ENCODE data around the gene RIT2. TPM values are rescaled to one million over a fixed set of nuclear protein-coding genes. Genes with fewer than 3 reads are reported as not detected.
"Not testable (repeated sequence)": the region's sequence is repeated elsewhere in the genome, so short reads cannot be mapped to it uniquely, and the experiment has no call there.

The RIT2 gene
- total and polyA plus RNA-seq, 8 donors, result 0.12 TPM; not detected in 7

DNA sequence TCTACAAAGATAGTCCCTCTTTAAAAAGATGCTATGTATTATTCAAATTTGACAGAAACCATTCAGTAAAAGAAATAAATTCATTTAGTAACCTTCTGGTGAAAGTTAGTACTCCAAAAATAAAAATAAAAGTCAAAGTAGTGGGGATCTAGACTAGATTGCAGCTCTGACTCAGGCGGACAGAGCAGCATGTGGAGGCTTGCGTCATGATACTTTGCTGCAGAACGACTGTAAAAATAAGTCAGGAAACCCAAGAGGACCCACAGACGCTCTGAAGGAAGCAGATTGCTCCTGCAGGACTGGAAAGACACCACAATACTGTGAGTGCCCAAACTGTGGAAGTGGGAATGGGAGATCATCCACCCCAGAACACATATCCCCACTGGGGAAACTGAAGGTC is 301.9 kb downstream of the RIT2 start:
- H3K27ac ChIP-seq, result no peak overlapping the region
- no peak for TF ChIP-seq CTCF (IDR thresholded peaks at IDR 0.05)
- intact Hi-C loops (cut with DNase I), result no loop called here
- no peak overlapping the region for H3K4me3 ChIP-seq
- ATAC-seq (no peak), DNase-seq (no peak), FAIRE-seq (no peak)
- H3K27me3 ChIP-seq, result no peaks in the 10 kb centered on the region
- WGBS, 2 donors, result 54 to 64% methylated on average over 4 of the region's 4 CpGs
- no peaks in the 10 kb centered on the region for H3K9me3 ChIP-seq
- H3K36me3 ChIP-seq, result no peaks in the 10 kb centered on the region
- H3K4me1 ChIP-seq, result no peaks in the 10 kb centered on the region

DNA sequence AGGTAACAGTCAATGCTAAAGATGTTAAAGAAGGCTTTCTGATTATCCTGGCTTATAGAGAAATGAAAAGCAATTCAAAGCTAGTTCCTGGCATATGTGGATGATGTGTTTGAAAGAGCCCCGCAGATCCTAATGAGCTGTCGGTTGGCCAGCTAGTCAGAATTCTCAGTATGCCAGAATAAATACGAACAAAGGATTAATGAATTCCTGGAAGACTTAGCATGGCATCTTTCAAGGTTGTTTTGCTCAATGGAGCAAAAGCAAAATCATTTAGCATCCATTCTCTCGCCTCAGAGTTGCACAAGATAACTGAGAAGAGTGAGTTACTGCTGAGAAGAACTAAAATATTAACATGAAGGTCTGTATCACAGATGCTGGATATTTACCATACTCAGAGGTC is 307.6 kb downstream of the RIT2 start:
- FAIRE-seq (no peak), DNase-seq (no peak), ATAC-seq (no peak)
- Histone ChIP-seq H3K4me1 (no peaks in the 10 kb centered on the region), H3K27ac (no peak overlapping the region), H3K36me3 (no peaks in the 10 kb centered on the region), H3K9me3 (no peaks in the 10 kb centered on the region), H3K4me3 (no peak overlapping the region), H3K27me3 (no peaks in the 10 kb centered on the region)
- intact Hi-C loops (cut with DNase I), result no loop called here
- WGBS, 2 donors, result 45 to 47% methylated on average over 4 of the region's 4 CpGs
- TF ChIP-seq CTCF (IDR thresholded peaks at IDR 0.05), result no peak

DNA sequence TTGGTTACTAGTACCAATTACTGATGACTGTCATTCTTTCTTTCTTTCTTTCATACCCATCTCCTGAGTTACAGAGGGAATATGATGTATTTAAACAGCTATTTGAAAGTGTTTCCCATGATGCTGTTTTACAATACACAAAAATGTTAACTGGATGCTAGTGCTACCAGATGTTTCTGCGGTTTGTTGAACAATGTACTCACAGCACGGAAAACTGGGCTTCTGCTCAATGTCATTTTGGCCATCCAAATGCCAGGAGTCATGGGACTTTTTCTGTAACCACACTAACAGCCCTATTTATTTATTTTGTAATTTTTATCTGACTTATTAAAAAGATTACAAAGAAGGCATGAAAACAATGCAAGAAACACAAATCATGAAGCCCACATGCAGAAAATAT is 313.8 kb downstream of the RIT2 start:
- H3K9me3 ChIP-seq, result no peaks in the 10 kb centered on the region
- no peak overlapping the region for H3K4me3 ChIP-seq
- no peak for TF ChIP-seq CTCF (IDR thresholded peaks at IDR 0.05)
- H3K36me3 ChIP-seq, result no peaks in the 10 kb centered on the region
- FAIRE-seq, result no peak
- no peak for ATAC-seq
- intact Hi-C loops (cut with DNase I), result no loop called here
- DNase-seq, result no peak
- no peaks in the 10 kb centered on the region for H3K27me3 ChIP-seq
- no peaks in the 10 kb centered on the region for H3K4me1 ChIP-seq
- WGBS, 2 donors, result 58 to 72% methylated on average over 2 of the region's 2 CpGs
- no peak overlapping the region for H3K27ac ChIP-seq

DNA sequence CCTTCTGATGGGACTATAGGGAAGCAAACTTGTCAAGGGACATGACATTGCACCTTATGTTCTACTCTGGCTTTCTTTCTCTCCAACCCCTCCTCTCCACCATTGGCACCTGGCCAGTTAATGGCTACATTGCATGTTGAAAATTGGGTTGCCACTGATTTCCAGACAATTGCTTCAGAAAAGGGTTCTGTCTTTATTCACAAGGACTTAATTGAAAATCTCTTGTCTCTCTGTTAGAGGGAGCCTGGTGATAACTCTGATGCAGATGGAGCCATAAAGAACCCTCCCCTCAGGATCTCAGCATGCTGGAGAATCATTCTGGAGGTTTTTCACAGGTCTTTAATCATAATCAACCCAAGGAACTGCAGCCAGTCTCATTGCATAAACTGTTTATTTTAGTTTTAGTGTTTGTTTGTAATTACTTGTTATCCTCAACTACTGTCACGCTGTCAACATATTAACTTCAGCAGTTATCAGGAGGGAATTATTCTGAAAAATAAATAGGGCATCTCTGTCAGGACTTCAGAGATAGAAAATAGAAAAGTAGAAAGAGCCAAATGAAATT is 316.8 kb downstream of the RIT2 start:
- Histone ChIP-seq H3K4me1 (no peaks in the 10 kb centered on the region), H3K9me3 (no peaks in the 10 kb centered on the region), H3K27ac (no peak overlapping the region), H3K36me3 (no peaks in the 10 kb centered on the region), H3K4me3 (no peak overlapping the region), H3K27me3 (no peaks in the 10 kb centered on the region)
- ATAC-seq (no peak), FAIRE-seq (no peak), DNase-seq (no peak)
- intact Hi-C loops (cut with DNase I), result no loop called here
- TF ChIP-seq CTCF (IDR thresholded peaks at IDR 0.05), result no peak
- 38 to 43% methylated on average over 1 of the region's 1 CpG for WGBS, 2 donors

- intact Hi-C loops (cut with DNase I); H3K36me3 ChIP-seq: not testable (repeated sequence)
Observed at GRCh38 chr18:42795213-42795789, 320.2 kb downstream of the RIT2 start.

More at GRCh38 chr18:42795213-42795789, 320.2 kb downstream of the RIT2 start:
- ATAC-seq, H3K27me3 ChIP-seq, H3K9me3 ChIP-seq, H3K4me1 ChIP-seq, H3K4me3 ChIP-seq, FAIRE-seq, H3K27ac ChIP-seq: not testable (repeated sequence)
- peak in 1 of 6 donors; percentile 61 for DNase-seq
- 84 to 91% methylated on average over 28 to 33 of the region's 33 CpGs for WGBS, 2 donors
